IgD-negative memory B cell (primary cell): ENCODE results near the gene EOGT. TPM values are rescaled to one million over a fixed set of nuclear protein-coding genes. Genes with fewer than 3 reads are reported as not detected.
A peak's percentile ranks its signal among the peaks of the same experiment; 100 is the strongest.

Source experiments
- H3K27ac Mint-ChIP-seq, 3 donors: one replicate each; pipeline ENCODE4 v1.8.0; 2020 to 2022; ENCODE audit warnings: mild to moderate bottlenecking in 3 of 3, mixed read lengths in 3 of 3, moderate library complexity in 1 of 3
- H3K27me3 Mint-ChIP-seq: one replicate; pipeline ENCODE4 v1.8.0; 2021; ENCODE audit warnings: mixed read lengths
- H3K36me3 Mint-ChIP-seq: one replicate; pipeline ENCODE4 v1.8.0; 2020; ENCODE audit warnings: mild to moderate bottlenecking, mixed read lengths
- H3K4me1 Mint-ChIP-seq, 3 donors: one replicate each; pipeline ENCODE4 v1.8.0; 2020 to 2022; ENCODE audit warnings: mixed read lengths in 3 of 3, mild to moderate bottlenecking in 1 of 3
- H3K4me3 Mint-ChIP-seq, 4 donors: one replicate each; pipeline ENCODE4 v1.8.0; 2020 to 2022; ENCODE audit warnings: mild to moderate bottlenecking in 4 of 4, mixed read lengths in 4 of 4, moderate library complexity in 3 of 4
- H3K9me3 Mint-ChIP-seq, 3 donors: one replicate each; pipeline ENCODE4 v1.8.0; 2020 to 2021; ENCODE audit warnings: mixed read lengths in 3 of 3, mild to moderate bottlenecking in 1 of 3
- polyA plus RNA-seq: library from polyadenylated mRNA; unstranded; fragments of 300-500 nt; fragmentation: Illumina TruSeq; gene quantifications from one replicate; pipeline ENCODE4 v1.2.3, GENCODE V29; 2021

Gene EOGT
- polyA plus RNA-seq, 1 donor from 2014 or later = 7.0 TPM

DNA sequence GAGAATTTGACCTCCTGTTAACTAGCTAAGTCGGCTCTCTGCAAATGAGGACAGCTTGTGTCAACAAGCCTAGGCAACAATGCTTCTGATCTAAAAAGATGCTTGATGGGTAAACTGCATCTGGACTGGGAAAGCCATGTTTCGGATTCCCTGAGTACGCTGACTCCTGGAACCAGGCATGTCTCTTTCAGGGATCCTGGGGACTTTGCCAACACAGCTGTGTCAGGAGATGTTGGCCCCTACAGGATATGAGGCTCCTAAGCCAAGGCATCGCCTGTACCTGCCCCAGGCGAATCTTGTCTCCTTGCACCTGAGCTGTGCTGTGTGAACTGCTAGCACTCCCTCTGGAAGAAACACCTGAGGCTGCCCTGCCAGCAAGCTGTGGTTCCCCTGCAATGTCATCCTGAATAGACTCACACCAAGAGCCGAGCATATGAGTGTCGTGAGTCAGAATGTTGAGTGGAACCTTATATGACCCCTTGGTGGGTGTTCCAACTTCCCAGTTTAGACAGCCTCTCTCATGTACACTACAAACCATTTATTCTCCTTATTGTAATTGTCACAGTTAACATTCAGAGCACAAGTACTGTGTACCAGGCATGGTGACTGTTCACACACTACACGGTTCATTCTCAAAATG, 17.0 kb downstream of the EOGT start:
- Mint-ChIP-seq H3K27ac (no peak overlapping the region), H3K4me1 (no peaks in the 10 kb centered on the region), H3K36me3 (peaks cover 25% of the 10 kb centered on the region), H3K9me3 (peaks cover 3 to 9% (median 5%) of the 10 kb centered on the region in 3 donors), H3K4me3 (no peak overlapping the region), H3K27me3 (no peaks in the 10 kb centered on the region)

DNA sequence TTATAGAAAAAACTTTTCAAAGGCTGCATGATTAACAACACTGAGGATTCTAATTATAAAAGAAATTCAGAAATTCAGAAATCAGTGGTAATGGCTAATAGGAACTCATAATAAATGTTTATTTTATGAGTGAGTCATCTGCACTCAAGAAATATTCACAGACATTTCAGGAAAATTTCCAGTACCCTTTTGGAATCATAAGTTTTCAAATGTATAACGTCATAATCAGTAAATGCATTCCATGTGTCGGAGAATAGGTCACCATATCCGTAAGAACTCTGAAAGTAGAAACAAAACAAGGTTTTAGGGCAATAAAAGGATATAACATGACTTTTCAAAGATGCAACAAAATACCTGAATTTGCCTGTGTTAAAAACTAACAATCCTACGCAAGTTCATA, 24.7 kb downstream of the EOGT start:
- H3K4me1 Mint-ChIP-seq = peaks cover 0 to 1% (median 0%) of the 10 kb centered on the region in 3 donors
- H3K4me3 Mint-ChIP-seq = no peak overlapping the region
- H3K27me3 Mint-ChIP-seq = no peaks in the 10 kb centered on the region
- H3K36me3 Mint-ChIP-seq = peaks cover 30% of the 10 kb centered on the region
- no peak overlapping the region for H3K27ac Mint-ChIP-seq
- peaks cover 3 to 9% (median 5%) of the 10 kb centered on the region in 3 donors for H3K9me3 Mint-ChIP-seq

DNA sequence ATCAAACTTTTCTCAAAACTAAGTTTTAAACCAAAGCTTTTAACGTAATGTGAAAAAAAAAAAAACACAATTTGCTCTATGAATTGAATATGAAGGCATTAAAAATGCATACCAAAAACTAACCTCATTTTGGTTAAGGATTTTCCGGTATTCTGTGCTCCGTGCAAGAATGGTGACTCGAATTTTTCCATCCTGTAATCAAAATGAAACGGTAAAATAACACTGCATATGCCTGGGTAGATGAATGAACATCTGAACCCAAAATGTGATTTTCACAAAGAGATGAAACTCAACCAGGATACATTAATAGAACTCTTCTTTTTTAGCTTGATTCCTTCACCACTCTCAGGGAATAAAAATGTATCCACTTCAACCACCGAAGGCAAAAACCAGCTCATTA, 26.2 kb downstream of the EOGT start:
- Mint-ChIP-seq H3K36me3 (peaks cover 22% of the 10 kb centered on the region), H3K4me1 (peaks cover 0 to 1% (median 0%) of the 10 kb centered on the region in 3 donors), H3K27ac (peak overlapping the region in 1 of 3 donors; percentile 61), H3K27me3 (no peaks in the 10 kb centered on the region), H3K4me3 (no peak overlapping the region), H3K9me3 (peaks cover 0 to 3% (median 0%) of the 10 kb centered on the region in 3 donors)

- Mint-ChIP-seq H3K27ac (no peak overlapping the region), H3K4me3 (no peak overlapping the region), H3K36me3 (peaks cover 16% of the 10 kb centered on the region), H3K9me3 (no peaks in the 10 kb centered on the region), H3K4me1 (peaks cover 0 to 1% (median 0%) of the 10 kb centered on the region in 3 donors), H3K27me3 (no peaks in the 10 kb centered on the region)
These were observed 26.8 kb downstream of the EOGT start for GRCh38 chr3:68986496-68987208.

GRCh38 chr3:68985146-68985790, 28.2 kb downstream of the EOGT start:
- H3K4me3 Mint-ChIP-seq = no peak overlapping the region
- H3K9me3 Mint-ChIP-seq = no peaks in the 10 kb centered on the region
- no peaks in the 10 kb centered on the region for H3K4me1 Mint-ChIP-seq
- peaks cover 12% of the 10 kb centered on the region for H3K36me3 Mint-ChIP-seq
- no peaks in the 10 kb centered on the region for H3K27me3 Mint-ChIP-seq
- no peak overlapping the region for H3K27ac Mint-ChIP-seq

DNA sequence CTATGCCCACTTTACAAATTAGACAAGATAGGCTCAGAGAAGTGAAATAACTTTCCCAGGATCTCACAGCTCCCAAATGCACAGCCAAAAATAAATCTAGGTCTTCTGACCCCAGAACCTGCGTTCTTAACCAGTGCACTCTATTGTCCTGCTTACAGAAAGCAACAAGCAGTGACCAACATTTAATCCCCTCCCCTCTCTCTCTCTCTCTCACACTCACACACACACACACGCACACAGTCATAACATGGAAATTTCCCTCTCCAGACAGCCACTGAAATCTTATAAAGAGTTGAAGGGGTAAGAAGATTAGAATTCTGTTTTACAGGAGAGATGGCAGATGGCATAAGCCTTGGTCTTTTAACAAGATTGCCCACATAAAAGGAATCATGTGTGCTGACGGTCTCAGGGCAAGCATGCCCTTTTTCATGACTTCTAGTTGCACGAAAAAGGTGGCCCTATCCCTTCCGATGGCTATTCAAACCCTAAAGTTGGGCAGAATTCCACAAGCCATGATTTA, 29.4 kb downstream of the EOGT start:
- H3K9me3 Mint-ChIP-seq = no peaks in the 10 kb centered on the region
- no peaks in the 10 kb centered on the region for H3K27me3 Mint-ChIP-seq
- peaks cover 12% of the 10 kb centered on the region for H3K36me3 Mint-ChIP-seq
- no peak overlapping the region for H3K4me3 Mint-ChIP-seq
- no peaks in the 10 kb centered on the region for H3K4me1 Mint-ChIP-seq
- H3K27ac Mint-ChIP-seq = no peak overlapping the region

DNA sequence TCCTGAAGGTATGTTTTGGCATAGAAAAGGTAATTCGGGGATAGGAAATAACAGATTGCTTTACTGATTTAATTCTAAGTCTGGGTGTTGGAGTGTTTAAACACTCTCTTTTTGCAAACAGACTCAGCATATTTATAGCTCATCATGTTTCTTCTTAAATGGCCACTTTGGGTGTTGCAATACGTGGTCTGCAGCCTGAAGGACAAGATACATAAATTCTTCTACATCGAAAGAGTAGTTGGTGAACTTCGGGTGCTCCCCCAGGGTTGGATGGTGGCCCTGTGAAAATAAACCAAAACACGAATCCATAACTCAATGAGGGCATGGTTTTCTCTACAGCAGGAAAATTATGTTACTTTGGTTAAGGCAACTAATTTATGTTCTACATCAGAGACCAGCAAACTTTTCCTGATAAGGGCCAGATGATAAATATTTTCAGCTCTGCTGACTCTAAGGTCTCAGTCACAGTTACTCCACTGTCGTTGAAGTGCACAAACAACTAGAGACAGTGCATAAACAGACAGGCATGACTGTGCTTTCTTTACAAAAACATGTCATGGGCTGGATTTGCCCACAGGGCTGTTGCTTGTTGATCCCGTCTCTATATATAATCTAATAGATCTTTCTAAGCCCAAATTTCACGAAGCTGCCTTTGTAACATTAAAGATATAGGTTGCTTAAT, 35.9 kb downstream of the EOGT start:
- Mint-ChIP-seq H3K4me3 (no peak overlapping the region), H3K27me3 (no peaks in the 10 kb centered on the region), H3K36me3 (peaks cover 5% of the 10 kb centered on the region), H3K27ac (no peak overlapping the region), H3K9me3 (no peaks in the 10 kb centered on the region), H3K4me1 (no peaks in the 10 kb centered on the region)

DNA sequence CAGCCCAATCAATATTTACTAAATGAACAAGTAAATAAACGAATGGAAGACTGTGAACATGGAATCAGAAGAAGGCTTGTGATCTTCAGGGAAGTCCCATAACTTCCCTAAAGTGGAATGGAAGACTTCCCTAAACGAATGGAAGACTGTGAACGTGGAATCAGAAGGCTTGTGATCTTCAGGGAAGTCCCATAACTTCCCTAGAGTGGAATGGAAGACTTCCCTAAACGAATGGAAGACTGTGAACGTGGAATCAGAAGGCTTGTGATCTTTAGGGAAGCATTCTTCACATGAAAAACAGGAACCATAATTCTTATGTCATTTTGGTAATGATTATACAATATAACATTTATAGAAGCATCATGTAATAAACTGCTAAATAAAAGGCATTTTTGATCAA, 38.8 kb downstream of the EOGT start:
- H3K27ac Mint-ChIP-seq = no peak overlapping the region
- H3K9me3 Mint-ChIP-seq = no peaks in the 10 kb centered on the region
- no peaks in the 10 kb centered on the region for H3K27me3 Mint-ChIP-seq
- no peak overlapping the region for H3K4me3 Mint-ChIP-seq
- peaks cover 3% of the 10 kb centered on the region for H3K36me3 Mint-ChIP-seq
- H3K4me1 Mint-ChIP-seq = no peaks in the 10 kb centered on the region

- H3K36me3 Mint-ChIP-seq = peaks cover 3% of the 10 kb centered on the region
These were observed 39.8 kb downstream of the EOGT start for GRCh38 chr3:68973639-68974038.

DNA sequence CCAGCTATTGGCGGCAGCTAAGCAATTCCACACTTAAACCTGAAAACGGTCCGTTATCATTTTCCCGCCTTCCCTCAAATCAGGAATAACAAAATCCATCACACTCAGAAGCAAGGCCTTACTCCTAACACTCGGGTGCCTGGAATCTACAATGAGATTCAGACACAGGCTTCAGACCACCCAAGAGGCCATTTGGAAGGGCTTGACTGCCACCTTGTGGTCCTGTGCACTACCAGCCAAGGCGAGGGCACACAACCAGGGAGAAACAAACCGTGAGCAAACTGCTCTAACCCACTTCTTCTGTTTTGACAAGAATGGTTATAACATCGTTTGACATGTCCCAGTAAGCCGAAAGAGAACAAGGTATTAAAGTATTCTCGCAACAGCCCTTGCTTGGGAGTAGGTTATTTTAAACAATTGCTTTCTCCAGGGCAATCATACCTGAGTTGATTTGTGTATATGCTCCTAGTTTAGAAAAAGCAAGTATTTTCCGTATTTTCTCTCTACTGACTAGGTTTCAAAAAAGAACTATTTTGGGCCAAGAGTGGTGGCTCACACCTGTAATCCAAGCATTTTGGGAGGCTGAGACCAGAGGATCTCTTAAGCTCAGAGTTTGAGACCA, 41.0 kb downstream of the EOGT start:
- Mint-ChIP-seq H3K27ac (no peak overlapping the region), H3K36me3 (peaks cover 3% of the 10 kb centered on the region), H3K4me3 (no peak overlapping the region), H3K27me3 (peaks cover 1% of the 10 kb centered on the region), H3K9me3 (no peaks in the 10 kb centered on the region), H3K4me1 (no peaks in the 10 kb centered on the region)

More at GRCh38 chr3:68973639-68974038, 39.8 kb downstream of the EOGT start:
- no peaks in the 10 kb centered on the region for H3K9me3 Mint-ChIP-seq
- H3K27me3 Mint-ChIP-seq = peaks cover 1% of the 10 kb centered on the region
- no peaks in the 10 kb centered on the region for H3K4me1 Mint-ChIP-seq
- H3K4me3 Mint-ChIP-seq = no peak overlapping the region
- no peak overlapping the region for H3K27ac Mint-ChIP-seq

- Mint-ChIP-seq H3K4me3 (no peak overlapping the region), H3K4me1 (no peaks in the 10 kb centered on the region), H3K27ac (no peak overlapping the region), H3K27me3 (peaks cover 21% of the 10 kb centered on the region), H3K36me3 (peaks cover 2% of the 10 kb centered on the region), H3K9me3 (peaks cover 0 to 3% (median 0%) of the 10 kb centered on the region in 3 donors)
These were observed 48.8 kb downstream of the EOGT start for GRCh38 chr3:68964694-68965093.

DNA sequence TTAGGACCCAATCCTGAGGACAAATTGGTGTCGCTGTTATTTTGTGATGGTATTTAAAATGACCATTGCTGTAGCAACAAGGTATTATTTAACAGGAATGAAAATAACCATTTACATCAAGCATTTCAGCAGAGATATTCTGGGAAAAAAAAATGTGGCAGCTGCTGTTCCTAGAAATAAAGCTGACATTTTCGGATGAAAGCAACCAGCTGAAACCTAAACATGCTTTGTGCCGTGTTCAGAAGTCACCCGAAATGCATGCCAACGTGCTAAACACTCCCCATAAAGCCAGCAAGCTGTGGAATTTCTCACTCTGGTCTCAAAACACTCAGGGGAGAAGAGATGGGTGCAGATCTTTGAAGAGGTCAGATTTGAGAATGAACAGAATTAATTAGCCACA, 49.6 kb downstream of the EOGT start:
- H3K27ac Mint-ChIP-seq = no peak overlapping the region
- no peak overlapping the region for H3K4me3 Mint-ChIP-seq
- no peaks in the 10 kb centered on the region for H3K4me1 Mint-ChIP-seq
- H3K36me3 Mint-ChIP-seq = peaks cover 2% of the 10 kb centered on the region
- H3K9me3 Mint-ChIP-seq = peaks cover 0 to 3% (median 0%) of the 10 kb centered on the region in 3 donors
- H3K27me3 Mint-ChIP-seq = peaks cover 20% of the 10 kb centered on the region

DNA sequence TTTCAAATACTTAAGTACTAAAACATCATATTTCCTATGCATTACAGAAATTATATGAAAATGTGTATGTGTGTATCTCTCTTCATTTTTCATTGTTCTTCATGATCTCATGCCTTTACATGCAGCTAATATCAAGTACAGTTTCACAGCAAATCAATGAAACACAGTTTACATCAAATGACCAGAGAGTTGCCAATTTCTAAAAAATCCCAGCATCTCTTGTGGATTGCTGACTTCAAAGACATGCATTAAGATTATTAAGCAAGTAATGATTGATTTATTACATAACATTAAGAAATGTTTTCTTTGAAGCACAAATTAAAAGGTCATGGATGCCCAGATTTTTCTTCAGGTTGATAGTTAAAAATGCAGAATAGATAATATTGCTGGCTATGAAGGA, 50.1 kb downstream of the EOGT start:
- Mint-ChIP-seq H3K4me1 (no peaks in the 10 kb centered on the region), H3K36me3 (peaks cover 2% of the 10 kb centered on the region), H3K4me3 (no peak overlapping the region), H3K27ac (no peak overlapping the region), H3K9me3 (peaks cover 0 to 3% (median 0%) of the 10 kb centered on the region in 3 donors), H3K27me3 (peaks cover 20% of the 10 kb centered on the region)

DNA sequence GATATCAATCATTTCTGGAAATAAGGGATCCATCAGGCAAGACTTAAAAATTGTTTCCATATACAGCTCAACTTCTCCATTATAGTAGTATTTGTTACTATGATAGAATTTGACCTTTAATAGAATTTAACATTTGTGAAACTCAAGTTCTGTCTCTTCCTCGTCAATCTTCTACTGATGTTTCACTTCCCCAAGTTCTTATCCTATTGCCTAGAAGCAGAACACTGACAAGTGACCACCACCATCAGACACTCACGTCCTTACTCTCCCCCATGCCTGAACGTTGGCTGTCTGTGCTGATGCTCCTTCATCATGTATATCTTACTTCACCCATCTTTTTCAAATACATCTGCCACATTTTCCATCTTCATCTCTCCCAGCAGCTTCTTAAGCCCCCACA, 54.6 kb downstream of the EOGT start:
- Mint-ChIP-seq H3K4me3 (peak overlapping the region in 1 of 4 donors; percentile 24), H3K27ac (no peak overlapping the region), H3K9me3 (no peaks in the 10 kb centered on the region), H3K4me1 (no peaks in the 10 kb centered on the region), H3K27me3 (peaks cover 8% of the 10 kb centered on the region), H3K36me3 (no peaks in the 10 kb centered on the region)
